ENCODE measurements around the gene PAXX.
"Not testable (repeated sequence)": the region's sequence is repeated elsewhere in the genome, so short reads cannot be mapped to it uniquely, and the experiment has no call there.

The PAXX gene

DNA sequence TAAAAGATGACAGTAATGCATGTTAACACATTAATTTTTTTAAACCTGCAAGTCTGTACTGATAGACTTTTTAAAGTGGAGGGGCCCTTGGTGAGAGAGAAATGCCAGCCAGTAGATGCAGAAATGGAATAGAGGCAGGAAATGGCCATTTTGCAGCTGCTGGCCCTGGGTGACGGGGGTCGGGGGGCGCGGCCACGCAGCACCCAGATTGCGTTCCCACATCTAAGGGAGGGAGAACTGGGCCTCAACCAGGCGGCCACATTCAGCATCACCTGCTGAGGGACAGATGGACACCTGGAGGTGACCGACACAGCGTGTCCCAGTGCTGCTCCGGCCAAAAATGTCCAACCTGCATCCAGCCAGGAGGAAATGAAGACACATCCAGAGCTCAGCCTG, 10.4 kb downstream of the PAXX start:
- no peak for DNase-seq (ENCODE audit: low read depth in 2 of 2)

DNA sequence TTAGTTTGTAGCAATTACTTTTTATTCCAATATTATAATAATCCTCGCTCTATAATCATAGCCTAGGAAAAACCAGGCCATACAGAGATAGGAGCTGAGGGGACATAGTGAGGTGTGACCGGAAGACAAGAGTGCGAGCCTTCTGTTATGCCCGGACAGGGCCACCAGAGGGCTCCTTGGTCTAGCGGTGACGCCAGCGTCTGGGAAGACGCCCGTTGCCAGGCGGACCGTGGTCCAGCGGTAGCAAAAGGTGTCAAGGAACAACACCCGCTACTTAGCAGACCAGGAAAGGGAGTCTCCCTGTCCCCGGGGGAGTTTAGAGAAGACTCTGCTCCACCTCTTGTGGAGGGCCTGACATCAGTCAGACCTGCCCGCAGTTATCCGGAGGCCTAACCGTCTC, 12.1 kb downstream of the PAXX start:
- DNase-seq (ENCODE audit: low read depth in 2 of 2) = not testable (repeated sequence)

DNA sequence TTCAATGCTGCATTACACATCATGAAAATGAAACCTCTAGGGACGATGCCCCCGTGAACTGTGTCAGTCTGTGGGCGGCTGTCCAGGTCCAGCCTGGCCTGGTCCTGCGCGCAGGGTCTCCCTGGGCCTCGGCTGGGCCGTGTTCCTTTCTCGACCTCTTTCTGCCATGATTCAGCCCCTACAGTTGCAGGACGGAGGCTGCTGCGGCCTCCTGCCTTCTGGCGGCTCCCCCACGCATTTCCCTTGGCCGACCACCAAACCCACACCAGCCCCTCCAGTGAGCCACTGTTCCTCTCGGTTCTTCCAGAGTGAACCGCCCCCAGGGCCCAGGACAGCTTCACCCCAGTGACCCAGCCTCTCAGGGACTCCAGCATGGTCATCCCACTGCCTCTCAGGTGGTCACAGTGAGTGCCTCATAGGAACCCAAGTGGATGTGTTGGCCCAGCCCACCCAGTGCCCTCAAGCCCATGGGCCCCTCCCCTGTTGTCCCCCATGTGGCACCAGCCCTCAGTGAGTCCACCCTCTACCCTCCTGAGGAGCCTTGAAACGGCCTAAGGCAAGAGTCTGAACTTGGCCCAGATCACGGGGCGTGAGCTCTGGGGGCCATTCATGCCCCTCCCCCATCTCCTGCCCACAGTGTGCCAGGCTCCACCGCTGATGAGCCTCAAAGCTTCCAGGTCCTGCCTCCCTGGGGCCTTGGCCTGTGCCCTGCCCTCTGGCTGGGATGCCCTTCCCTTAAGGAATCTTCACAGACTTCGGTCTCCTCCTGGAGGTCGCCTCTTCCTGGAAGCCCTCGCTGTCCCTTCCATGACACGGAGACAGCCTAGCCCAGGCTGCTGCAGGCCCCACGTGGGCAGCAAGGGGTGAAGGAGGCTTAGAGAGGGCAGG, 14.1 kb downstream of the PAXX start:
- DNase-seq (ENCODE audit: low read depth in 2 of 2) = no peak

GRCh38 chr9:137007108-137007815, 15.0 kb downstream of the PAXX start:
- DNase-seq (ENCODE audit: low read depth in 2 of 2) = no peak

GRCh38 chr9:137007816-137008270, 15.6 kb downstream of the PAXX start:
- DNase-seq (ENCODE audit: low read depth in 2 of 2) = no peak

DNA sequence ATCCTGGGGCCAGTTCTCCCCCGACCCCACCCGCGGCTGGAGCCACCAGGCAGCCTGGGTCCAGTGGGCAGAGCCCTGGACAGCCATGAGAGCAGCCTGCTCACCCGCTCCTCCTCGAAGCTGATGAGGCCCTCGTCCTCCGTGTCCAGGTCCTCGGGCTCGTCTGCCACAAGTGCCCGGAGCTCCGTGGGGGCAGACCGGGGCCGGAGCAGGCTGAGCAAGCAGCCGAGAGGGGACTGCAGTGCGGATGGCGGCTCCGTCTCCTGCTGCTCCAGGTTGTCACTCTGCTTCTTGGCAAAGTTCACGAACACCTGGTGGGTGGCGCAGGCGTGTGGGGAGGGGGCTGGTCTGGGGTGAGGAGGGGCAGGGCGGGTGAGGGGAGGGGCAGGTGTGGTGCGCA, 16.1 kb downstream of the PAXX start:
- DNase-seq (ENCODE audit: low read depth in 2 of 2) = no peak

DNA sequence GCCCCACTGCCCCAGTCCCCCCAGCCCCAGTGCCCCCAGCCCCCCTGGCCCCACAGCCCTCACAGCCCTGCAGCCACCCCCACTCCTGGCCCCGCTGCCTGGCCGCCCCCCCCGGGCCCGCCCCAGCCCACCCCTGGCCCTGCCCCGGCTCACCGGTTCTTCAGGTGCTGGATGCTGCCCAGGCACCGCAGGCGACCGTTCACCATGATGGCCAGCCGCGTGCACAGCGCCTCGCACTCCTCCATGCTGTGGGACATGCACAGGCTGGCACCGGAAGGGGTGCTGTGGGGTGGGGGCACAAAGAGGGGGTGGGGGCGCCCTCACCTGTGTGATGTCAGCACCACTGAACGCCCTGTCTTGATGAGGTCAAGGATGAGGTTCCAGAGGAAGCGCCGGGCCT, 17.0 kb downstream of the PAXX start:
- no peak for DNase-seq (ENCODE audit: low read depth in 2 of 2)

DNA sequence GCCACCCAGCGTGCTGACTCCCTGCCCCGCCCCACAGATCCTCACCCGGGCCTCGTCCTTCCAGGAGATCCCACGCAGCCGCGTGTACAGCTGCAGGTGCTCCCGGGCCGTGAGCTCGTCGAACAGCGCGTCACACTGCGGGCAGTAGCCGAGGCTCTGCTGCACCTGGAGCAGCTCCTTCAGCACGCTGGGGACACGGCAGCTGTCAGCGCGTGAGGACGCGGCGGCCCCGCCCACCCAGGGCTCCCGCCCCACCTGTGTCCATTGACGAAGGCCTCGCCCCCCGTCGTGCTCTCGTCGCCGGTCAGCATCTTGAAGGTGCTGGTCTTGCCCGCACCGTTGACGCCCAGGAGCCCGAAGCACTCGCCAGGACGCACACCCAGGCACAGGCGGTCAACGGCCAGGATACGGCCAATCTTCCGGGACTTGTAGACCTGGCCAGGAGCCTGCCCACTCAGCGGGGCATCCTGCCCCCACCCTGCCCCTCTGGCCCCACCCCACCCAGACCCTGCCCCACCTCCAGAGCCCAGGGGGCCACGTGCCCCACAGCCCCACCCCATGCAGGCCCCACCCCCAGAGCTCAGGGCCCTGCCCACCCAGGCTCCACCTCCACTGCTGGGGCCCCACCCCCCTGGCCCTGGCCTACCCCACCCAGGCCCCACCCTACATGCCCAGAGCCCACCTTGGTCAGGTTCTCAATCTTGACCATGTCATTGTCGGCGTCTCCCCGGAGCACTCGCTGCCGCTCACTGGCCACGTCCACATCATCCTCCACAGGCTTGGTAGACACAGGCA, 17.9 kb downstream of the PAXX start:
- DNase-seq (ENCODE audit: low read depth in 2 of 2) = no peak

DNA sequence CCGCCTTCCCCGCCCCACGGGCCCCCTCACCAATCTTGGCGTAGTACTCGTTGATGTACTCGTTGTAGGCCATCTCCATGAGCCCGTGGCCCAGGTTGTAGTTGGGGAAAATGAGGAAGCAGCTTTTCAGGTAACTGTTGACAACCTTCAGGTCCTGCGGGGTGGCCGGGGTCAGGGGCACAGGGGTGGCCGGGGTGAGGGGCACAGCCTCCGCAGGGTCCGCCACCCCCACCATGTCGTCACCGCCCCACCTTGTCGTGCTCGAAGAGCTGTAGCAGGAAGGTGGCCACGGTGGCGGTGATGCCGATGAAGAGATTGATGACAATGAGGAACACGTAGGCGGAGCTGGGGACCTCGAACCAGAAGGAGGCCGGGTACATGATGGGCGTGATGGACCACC, 18.9 kb downstream of the PAXX start:
- DNase-seq (ENCODE audit: low read depth in 2 of 2) = no peak

DNA sequence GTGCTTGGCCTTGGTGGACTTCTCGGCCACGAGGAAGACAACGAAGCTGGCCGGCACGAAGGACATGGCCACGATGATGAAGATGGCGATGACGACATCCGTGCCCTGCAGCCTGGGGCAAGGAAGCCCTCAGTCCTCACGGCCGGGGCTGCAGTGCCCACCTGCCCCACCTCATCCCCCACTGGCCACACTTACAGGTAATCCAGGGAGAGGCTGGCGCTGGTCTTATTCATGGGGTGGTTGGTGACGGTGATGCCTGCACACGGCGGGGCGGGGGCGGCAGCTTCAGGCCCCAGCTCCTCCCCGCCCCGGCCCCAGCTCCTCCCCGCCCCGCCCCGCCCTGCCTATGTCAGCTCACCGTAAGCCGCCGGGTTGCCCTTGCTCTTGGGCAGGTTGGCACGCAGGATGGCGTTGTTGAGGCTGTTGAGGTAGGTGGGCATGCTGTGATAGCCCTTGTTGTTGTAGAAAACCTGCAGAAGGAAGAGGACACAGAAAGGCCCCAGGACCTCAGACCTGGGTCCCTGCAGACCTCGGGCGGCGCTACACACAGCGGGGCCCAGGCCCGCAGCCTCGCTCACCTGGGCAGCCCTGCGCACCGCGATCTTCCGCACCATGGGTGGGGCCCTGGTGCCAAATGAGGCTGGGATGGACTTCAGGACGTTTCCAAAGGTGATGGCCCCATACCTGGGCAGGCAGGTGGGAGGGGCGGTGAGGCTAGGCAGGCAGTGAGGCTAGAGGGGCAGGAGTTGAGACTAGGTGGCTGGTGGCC, 19.9 kb downstream of the PAXX start:
- DNase-seq (ENCODE audit: low read depth in 2 of 2) = no peak

DNA sequence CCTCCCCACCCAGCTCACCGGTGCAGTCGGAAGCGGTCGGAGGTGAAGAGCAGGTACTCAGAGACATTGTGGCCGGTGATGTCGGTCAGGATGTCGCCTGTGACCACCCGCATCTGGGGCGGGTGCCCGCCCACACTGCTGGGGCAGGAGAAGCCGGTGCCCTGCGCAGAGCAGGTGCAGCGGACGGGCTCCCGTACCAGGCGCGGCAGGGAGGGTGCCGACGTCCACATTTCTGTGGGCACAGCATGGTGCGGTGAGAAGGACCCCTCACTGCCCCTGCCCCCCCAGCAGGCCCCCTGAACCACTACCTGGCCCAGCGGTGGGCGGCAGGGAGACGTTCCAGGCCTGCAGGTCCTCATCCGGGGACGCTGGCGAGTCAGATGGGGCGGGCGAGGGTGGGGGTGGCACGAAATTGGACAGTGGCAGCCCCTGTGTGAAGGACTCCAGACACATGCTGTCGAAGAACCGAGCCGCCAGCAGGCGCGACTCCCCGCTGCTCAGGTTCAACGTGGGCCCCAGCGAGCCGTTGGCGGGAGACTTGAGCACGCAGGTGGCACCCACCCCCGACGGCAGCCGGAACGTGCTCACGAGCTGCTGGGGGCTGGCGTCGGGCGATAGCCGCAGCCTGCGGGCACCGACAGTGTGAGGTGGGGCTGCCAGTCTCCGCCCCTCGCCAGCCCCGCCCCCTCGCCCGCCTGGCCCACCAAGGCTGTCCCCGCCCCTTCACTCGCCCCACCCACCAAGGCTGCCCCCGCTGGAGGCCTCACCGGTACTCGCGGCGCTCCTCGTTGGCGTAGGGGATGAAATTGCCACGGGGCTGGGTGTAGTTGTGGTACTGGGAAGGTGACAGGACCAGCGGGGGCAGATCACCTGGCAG, 20.7 kb downstream of the PAXX start:
- DNase-seq (ENCODE audit: low read depth in 2 of 2) = no peak

DNA sequence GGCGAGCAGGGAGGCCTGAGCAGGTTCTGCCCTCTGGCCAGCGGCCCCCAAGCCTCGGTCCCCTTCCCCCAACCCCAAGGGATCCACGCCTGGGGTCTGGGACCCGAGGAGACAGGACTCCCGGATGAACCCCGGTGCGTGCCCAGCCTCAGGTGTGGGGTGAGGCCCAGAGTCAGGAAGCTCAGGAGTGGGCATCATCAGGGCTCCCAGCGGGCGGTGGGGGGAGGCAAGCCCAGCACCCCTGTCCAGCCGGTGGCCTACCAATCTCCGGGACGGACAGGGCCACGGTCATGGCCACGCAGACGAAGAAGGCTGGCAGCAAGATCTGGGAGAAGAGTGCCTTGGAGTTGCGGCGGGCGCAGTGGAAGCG, 21.3 kb downstream of the PAXX start:
- DNase-seq (ENCODE audit: low read depth in 2 of 2) = no peak

- no peak for DNase-seq (ENCODE audit: low read depth in 2 of 2)
Measured at GRCh38 chr9:137014166-137014565, 21.9 kb downstream of the PAXX start.

- no peak for DNase-seq (ENCODE audit: low read depth in 2 of 2)
Measured at GRCh38 chr9:137014776-137015539, 22.7 kb downstream of the PAXX start.

DNA sequence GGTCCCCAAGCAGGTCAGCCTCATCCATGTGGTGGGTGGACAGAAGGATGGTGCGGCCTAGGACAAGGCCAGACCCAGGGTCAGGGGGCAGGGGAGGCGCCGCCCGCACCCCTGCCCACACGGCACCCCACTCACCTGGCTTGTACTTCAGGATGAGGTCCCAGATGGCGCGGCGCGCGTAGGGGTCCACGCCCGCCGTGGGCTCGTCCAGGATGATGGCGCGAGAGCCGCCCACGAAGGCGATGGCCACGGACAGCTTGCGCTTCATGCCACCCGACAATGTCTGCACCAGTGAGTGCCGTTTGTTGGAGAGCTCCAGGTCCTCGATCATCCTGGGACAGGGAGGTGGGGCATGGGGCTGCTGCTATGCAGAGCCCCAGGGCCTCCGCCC, 23.3 kb downstream of the PAXX start:
- DNase-seq (ENCODE audit: low read depth in 2 of 2) = no peak

GRCh38 chr9:137015976-137016375, 23.8 kb downstream of the PAXX start:
- DNase-seq (ENCODE audit: low read depth in 2 of 2) = no peak

DNA sequence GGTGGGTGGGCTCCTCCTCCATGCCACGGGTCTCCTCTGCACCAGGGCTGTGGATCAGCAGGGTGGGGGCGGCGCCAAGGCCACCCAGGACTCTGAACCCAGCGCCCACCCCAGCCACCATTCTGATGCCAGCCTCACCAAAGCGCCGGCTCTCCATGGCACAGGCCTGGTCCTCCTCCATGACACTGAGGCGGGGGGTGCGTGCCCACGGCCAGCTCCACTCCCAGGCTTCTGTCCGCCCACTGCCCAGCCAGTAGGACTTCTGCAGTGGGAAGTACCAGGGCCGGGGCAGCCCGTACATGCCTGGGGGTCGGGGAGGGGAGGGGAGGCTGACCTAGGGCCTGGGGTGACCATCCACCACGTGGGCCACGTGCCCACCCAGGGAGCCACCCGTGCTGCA, 24.2 kb downstream of the PAXX start:
- no peak for DNase-seq (ENCODE audit: low read depth in 2 of 2)

DNA sequence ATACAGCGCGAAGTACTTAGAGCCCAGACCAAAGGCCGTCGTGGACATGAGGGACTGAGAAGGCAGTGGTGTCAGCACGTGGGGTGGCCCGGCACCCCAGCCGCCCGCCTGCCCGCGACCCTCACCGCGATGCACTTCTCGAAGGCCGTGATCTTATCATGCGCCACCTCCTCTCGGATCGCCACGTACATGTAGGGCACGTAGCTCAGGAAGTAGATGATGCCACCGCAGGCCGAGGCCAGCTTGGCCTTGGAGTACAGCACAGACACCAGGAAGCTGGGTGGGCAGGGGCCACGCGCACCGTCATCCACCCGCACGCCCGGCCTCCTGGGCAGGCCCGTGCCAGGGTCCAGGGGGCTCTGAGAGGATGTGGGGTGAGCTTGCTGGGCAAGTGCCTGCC, 24.8 kb downstream of the PAXX start:
- DNase-seq (ENCODE audit: low read depth in 2 of 2) = no peak

- no peak for DNase-seq (ENCODE audit: low read depth in 2 of 2)
Measured at GRCh38 chr9:137017791-137018497, 25.7 kb downstream of the PAXX start.

Measured in stimulated activated CD8-positive, alpha-beta memory T cell treated with anti-CD3 and anti-CD28 coated beads, Interleukin-15, amount 100 ng/mL, for 48 hours (primary cell).